Naive B cell (primary cell): ENCODE data around the gene COG8. TPM values are rescaled to one million over a fixed set of nuclear protein-coding genes. Genes with fewer than 3 reads are reported as not detected.
A peak's percentile ranks its signal among the peaks of the same experiment; 100 is the strongest.
"Not testable (repeated sequence)": the region's sequence is repeated elsewhere in the genome, so short reads cannot be mapped to it uniquely, and the experiment has no call there.

Experiments used
- ATAC-seq, 2 donors: fragments of 150-1000 bp; cut with Tn5 transposase; 2 replicates each; pipeline ENCODE4 v1.10.0; 2021; ENCODE audit warnings: low read depth in 2 of 2, mild to moderate bottlenecking in 2 of 2, moderate library complexity in 2 of 2
- DNase-seq: peaks from one replicate; pipeline ENCODE4 v3.0.0; 2022
- H3K27ac Mint-ChIP-seq, 6 donors: one replicate each; pipeline ENCODE4 v1.8.0; 2020 to 2022; ENCODE audit warnings: mild to moderate bottlenecking in 6 of 6, mixed read lengths in 6 of 6, moderate library complexity in 5 of 6, inconsistent platforms in 2 of 6
- H3K27me3 Mint-ChIP-seq, 3 donors: one replicate each; pipeline ENCODE4 v1.8.0; 2021 to 2022; ENCODE audit warnings: mixed read lengths in 3 of 3, mild to moderate bottlenecking in 1 of 3
- H3K36me3 Mint-ChIP-seq, 2 donors: one replicate each; pipeline ENCODE4 v1.8.0; 2020 to 2022; ENCODE audit warnings: mixed read lengths in 2 of 2, inconsistent platforms in 1 of 2, mild to moderate bottlenecking in 1 of 2
- H3K4me1 Mint-ChIP-seq, 3 donors: one replicate each; pipeline ENCODE4 v1.8.0; 2020 to 2022; ENCODE audit warnings: mixed read lengths in 3 of 3, inconsistent platforms in 1 of 3, mild to moderate bottlenecking in 1 of 3, moderate library complexity in 1 of 3
- H3K4me3 Mint-ChIP-seq, 8 donors: one replicate each; pipeline ENCODE4 v1.8.0; 2020 to 2022; ENCODE audit warnings: mild to moderate bottlenecking in 8 of 8, mixed read lengths in 8 of 8, moderate library complexity in 8 of 8, inconsistent platforms in 2 of 8
- H3K9me3 Mint-ChIP-seq, 7 donors: one replicate each; pipeline ENCODE4 v1.8.0; 2020 to 2022; ENCODE audit warnings: mixed read lengths in 7 of 7, mild to moderate bottlenecking in 5 of 7, inconsistent platforms in 2 of 7, moderate library complexity in 1 of 7
- polyA plus RNA-seq, 6 donors: library from polyadenylated mRNA; unstranded; fragments of 300-500 nt; fragmentation: Illumina TruSeq; gene quantifications; one replicate each; pipeline ENCODE4 v1.2.3, GENCODE V29; 2021; ENCODE audit warnings: low read depth in 6 of 6

The COG8 gene
- polyA plus RNA-seq, 6 donors from 2014 or later = 25.4 to 57.1 (median 34.3) TPM

GRCh38 chr16:69366431-69366830 is 27.1 kb upstream of the COG8 start:
- no peak overlapping the region for H3K27ac Mint-ChIP-seq
- H3K27me3 Mint-ChIP-seq = no peaks in the 10 kb centered on the region
- DNase-seq (no peak), ATAC-seq (no peak)
- H3K36me3 Mint-ChIP-seq = peaks cover 23 to 48% of the 10 kb centered on the region in 2 donors
- H3K4me3 Mint-ChIP-seq = peak overlapping the region in 1 of 8 donors; percentile 29
- H3K9me3 Mint-ChIP-seq = peaks cover 0 to 2% (median 0%) of the 10 kb centered on the region in 7 donors
- H3K4me1 Mint-ChIP-seq = peaks cover 24 to 41% (median 29%) of the 10 kb centered on the region in 3 donors

GRCh38 chr16:69365901-69366300 is 26.5 kb upstream of the COG8 start:
- Mint-ChIP-seq H3K4me1 (peaks cover 21 to 37% (median 28%) of the 10 kb centered on the region in 3 donors), H3K9me3 (peaks cover 0 to 2% (median 0%) of the 10 kb centered on the region in 7 donors), H3K36me3 (peaks cover 22 to 51% of the 10 kb centered on the region in 2 donors), H3K27ac (peak overlapping the region in 1 of 6 donors; percentile 86), H3K27me3 (no peaks in the 10 kb centered on the region), H3K4me3 (no peak overlapping the region)
- no peak for ATAC-seq
- no peak for DNase-seq

GRCh38 chr16:69364088-69364487 is 24.7 kb upstream of the COG8 start:
- ATAC-seq (no peak), DNase-seq (no peak)
- Mint-ChIP-seq H3K27ac (peak overlapping the region in 1 of 6 donors; percentile 11), H3K27me3 (no peaks in the 10 kb centered on the region), H3K9me3 (no peaks in the 10 kb centered on the region), H3K4me1 (peaks cover 6 to 21% (median 16%) of the 10 kb centered on the region in 3 donors), H3K4me3 (no peak overlapping the region), H3K36me3 (peaks cover 11 to 35% of the 10 kb centered on the region in 2 donors)

DNA sequence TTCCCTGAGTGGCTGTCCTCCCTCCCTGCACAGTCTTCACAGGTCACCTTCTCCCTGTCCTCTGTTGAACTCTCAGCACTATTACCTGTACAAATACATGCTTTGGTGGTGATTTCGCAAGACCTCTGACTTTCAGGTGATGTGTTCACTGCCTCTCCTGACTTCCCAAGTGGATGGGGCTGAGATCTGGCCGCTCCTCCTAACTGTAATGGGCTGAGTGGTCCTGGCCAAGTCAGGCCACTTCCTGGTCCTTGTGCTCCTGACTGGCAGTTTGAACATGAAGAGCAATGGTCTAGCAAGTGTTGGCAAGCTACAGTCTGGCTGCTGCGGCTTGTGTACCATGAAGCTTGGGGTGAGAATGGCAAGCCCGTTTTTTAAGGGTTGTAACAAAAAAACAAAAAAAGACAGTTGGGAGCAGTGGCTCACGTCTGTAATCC is 23.9 kb upstream of the COG8 start:
- Mint-ChIP-seq H3K36me3 (peaks cover 11 to 34% of the 10 kb centered on the region in 2 donors), H3K9me3 (no peaks in the 10 kb centered on the region), H3K27ac (peak overlapping the region in 3 of 6 donors; percentile 50 to 86 (median 56)), H3K4me3 (no peak overlapping the region), H3K4me1 (peaks cover 4 to 21% (median 16%) of the 10 kb centered on the region in 3 donors), H3K27me3 (no peaks in the 10 kb centered on the region)
- DNase-seq (no peak), ATAC-seq (no peak)

- H3K4me3 Mint-ChIP-seq, H3K9me3 Mint-ChIP-seq, ATAC-seq, DNase-seq, H3K27me3 Mint-ChIP-seq: not testable (repeated sequence)
- Mint-ChIP-seq H3K27ac (peak overlapping the region in 1 of 6 donors; percentile 51), H3K4me1 (peaks cover 4 to 15% (median 12%) of the 10 kb centered on the region in 3 donors), H3K36me3 (peaks cover 7 to 23% of the 10 kb centered on the region in 2 donors)
Observed at GRCh38 chr16:69360070-69360469, 20.7 kb upstream of the COG8 start.

DNA sequence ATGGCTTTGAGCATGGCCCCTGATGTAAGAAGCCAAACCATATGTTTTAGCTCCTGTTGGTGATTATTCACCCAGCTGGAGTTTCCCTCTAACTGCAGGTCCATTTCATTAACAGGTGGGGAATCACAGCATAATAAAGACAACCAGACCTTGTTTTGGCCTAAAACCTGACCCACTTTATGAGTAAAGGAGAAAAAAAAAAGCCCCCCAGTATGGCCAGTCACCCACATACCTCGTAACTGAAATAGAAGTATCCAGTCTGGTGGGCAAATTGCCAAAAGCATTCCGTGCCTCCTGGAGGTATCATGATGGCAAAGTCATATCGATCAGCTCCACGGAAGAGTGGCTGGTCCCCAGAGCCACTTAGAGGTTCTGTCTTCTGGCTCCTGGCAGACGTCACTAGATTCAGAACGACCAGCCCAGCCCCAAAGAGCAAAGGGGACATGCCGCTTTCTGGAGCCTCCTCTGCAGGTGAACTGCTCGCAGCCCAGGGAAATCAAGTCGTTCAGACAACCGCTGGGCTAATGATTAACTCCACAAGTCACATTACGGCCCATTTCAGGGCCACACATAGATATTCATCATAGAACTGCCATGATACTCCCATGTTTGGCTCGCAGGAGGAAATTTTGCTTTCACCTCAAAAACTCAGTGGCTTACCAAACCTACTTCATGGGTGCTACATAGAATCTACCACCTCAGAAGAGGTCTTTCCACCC is 12.1 kb upstream of the COG8 start, which contains the start of gene TMED6:
TSS of gene TMED6 (minus strand) at position 478 of the 719 bp plus-strand sequence. CDS start at position 445, 33 bp downstream.
- DNase-seq = no peak
- no peak for ATAC-seq
- H3K4me3 Mint-ChIP-seq = no peak within 1 kb of the TSS
- H3K27me3 Mint-ChIP-seq = no peaks in the 10 kb centered on the region
- no peaks in the 10 kb centered on the region for H3K9me3 Mint-ChIP-seq
- H3K4me1 Mint-ChIP-seq = peaks cover 0 to 3% (median 0%) of the 10 kb centered on the region in 3 donors
- H3K27ac Mint-ChIP-seq = peak within 1 kb of the TSS in 2 of 6 donors; percentile 36 to 42
- H3K36me3 Mint-ChIP-seq = peaks cover 8% of the 10 kb centered on the region in 2 donors

- Mint-ChIP-seq H3K27me3 (no peaks in the 10 kb centered on the region), H3K27ac (no peak overlapping the region), H3K36me3 (peaks cover 5 to 7% of the 10 kb centered on the region in 2 donors), H3K4me3 (no peak overlapping the region), H3K9me3 (no peaks in the 10 kb centered on the region), H3K4me1 (peaks cover 0 to 3% (median 0%) of the 10 kb centered on the region in 3 donors)
- DNase-seq (no peak), ATAC-seq (no peak)
Observed at GRCh38 chr16:69350536-69351133, 11.3 kb upstream of the COG8 start.

GRCh38 chr16:69349536-69349935 is 10.2 kb upstream of the COG8 start:
- no peak for ATAC-seq
- peaks cover 0 to 3% of the 10 kb centered on the region in 2 donors for H3K36me3 Mint-ChIP-seq
- H3K27me3 Mint-ChIP-seq = no peaks in the 10 kb centered on the region

GRCh38 chr16:69348222-69348621 is 8.9 kb upstream of the COG8 start:
- peaks cover 0 to 3% (median 0%) of the 10 kb centered on the region in 3 donors for H3K4me1 Mint-ChIP-seq
- H3K4me3 Mint-ChIP-seq = no peak overlapping the region
- H3K27me3 Mint-ChIP-seq = no peaks in the 10 kb centered on the region
- no peak for DNase-seq
- H3K27ac Mint-ChIP-seq = peak overlapping the region in 1 of 6 donors; percentile 12
- no peak for ATAC-seq
- no peaks in the 10 kb centered on the region for H3K9me3 Mint-ChIP-seq
- peaks cover 0 to 3% of the 10 kb centered on the region in 2 donors for H3K36me3 Mint-ChIP-seq

More at GRCh38 chr16:69349536-69349935, 10.2 kb upstream of the COG8 start:
- no peaks in the 10 kb centered on the region for H3K9me3 Mint-ChIP-seq
- peak overlapping the region in 2 of 6 donors; percentile 57 to 66 for H3K27ac Mint-ChIP-seq
- H3K4me3 Mint-ChIP-seq = no peak overlapping the region
- DNase-seq = no peak
- peaks cover 0 to 3% (median 0%) of the 10 kb centered on the region in 3 donors for H3K4me1 Mint-ChIP-seq

DNA sequence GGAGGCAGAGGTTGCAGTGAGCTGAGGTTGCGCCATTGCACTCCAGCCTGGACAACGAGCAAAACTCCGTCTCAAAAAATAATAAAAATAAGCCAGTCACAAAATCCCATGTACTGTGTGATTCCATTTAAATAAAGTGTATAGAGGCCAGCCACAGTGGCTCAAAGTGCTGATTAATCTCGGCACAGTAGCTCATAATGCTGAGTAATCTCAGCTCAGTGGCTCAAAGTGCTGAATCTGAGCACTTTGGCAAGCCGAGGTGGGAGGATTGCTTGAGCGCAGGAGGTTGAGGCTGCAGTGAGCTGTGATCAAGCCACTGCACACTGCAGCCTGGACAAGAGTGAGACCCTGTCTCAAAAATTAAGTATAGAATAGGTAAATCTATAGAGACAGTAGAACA is 7.3 kb upstream of the COG8 start:
- Mint-ChIP-seq H3K27ac (no peak overlapping the region), H3K4me3 (no peak overlapping the region), H3K27me3 (no peaks in the 10 kb centered on the region), H3K36me3 (peaks cover 0 to 5% of the 10 kb centered on the region in 2 donors), H3K4me1 (peaks cover 0 to 3% (median 0%) of the 10 kb centered on the region in 3 donors), H3K9me3 (no peaks in the 10 kb centered on the region)
- DNase-seq (no peak), ATAC-seq (no peak)

GRCh38 chr16:69345923-69346322 is 6.6 kb upstream of the COG8 start:
- H3K27me3 Mint-ChIP-seq = no peaks in the 10 kb centered on the region
- ATAC-seq (peak in 1 of 2 donors; percentile 41), DNase-seq (no peak)
- no peaks in the 10 kb centered on the region for H3K9me3 Mint-ChIP-seq
- H3K27ac Mint-ChIP-seq = peak overlapping the region in 1 of 6 donors; percentile 49
- H3K36me3 Mint-ChIP-seq = peaks cover 0 to 5% of the 10 kb centered on the region in 2 donors
- H3K4me1 Mint-ChIP-seq = peaks cover 0 to 5% (median 3%) of the 10 kb centered on the region in 3 donors
- no peak overlapping the region for H3K4me3 Mint-ChIP-seq

GRCh38 chr16:69344171-69344570 is 4.8 kb upstream of the COG8 start:
- DNase-seq (no peak), ATAC-seq (no peak)
- no peak overlapping the region for H3K4me3 Mint-ChIP-seq
- no peaks in the 10 kb centered on the region for H3K27me3 Mint-ChIP-seq
- H3K36me3 Mint-ChIP-seq = peaks cover 0 to 5% of the 10 kb centered on the region in 2 donors
- H3K27ac Mint-ChIP-seq = peak overlapping the region in 1 of 6 donors; percentile 54
- peaks cover 15 to 21% (median 17%) of the 10 kb centered on the region in 3 donors for H3K4me1 Mint-ChIP-seq
- H3K9me3 Mint-ChIP-seq = no peaks in the 10 kb centered on the region

DNA sequence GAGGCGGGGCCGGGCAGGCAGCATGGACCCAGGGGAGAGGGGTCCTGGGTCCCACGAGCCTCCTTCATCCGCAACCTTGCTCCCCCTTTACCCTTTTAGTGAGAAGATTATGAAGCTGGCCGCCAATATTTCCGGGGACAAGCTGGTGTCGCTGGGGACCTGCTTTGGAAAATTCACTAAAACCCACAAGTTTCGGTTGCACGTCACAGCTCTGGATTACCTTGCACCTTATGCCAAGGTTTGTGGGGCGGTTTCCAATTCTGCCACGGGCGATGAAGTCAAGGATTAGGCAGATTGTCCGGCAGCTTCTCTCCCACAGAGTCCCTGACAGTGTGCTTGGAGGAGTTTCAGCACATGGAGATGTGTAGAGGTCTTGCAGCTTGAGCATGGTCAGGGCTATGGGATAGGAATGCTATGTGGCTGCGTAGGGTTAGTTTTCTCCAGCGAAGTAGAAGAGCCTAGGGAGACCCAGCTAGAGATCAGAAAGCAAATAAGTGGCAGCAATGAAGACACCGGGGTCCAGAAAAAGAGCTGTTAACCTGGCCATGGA is 806 bp upstream of the COG8 start:
- peak overlapping the region; percentile 95 to 99 (median 97) for H3K27ac Mint-ChIP-seq
- peaks cover 22 to 46% (median 42%) of the 10 kb centered on the region in 3 donors for H3K4me1 Mint-ChIP-seq

More for the DNA sequence above, 806 bp upstream of the COG8 start:
- no peaks in the 10 kb centered on the region for H3K9me3 Mint-ChIP-seq
- no peaks in the 10 kb centered on the region for H3K27me3 Mint-ChIP-seq
- ATAC-seq (no peak), DNase-seq (no peak)
- H3K4me3 Mint-ChIP-seq = peak overlapping the region; percentile 93 to 100 (median 100)
- peaks cover 8 to 10% of the 10 kb centered on the region in 2 donors for H3K36me3 Mint-ChIP-seq
